GM06990 (cell line): ENCODE results near the gene IGSF9.

Source experiments
- DNase-seq: peaks from one replicate; pipeline ENCODE4 v3.0.0-alpha.2; 2011; ENCODE audit not compliant: insufficient read length; ENCODE audit errors: extremely low read depth
- H3K27me3 ChIP-seq: replicated peaks from 2 replicates; pipeline ENCODE4 v1.6.0; 2011; ENCODE audit warnings: low read length; ENCODE audit not compliant: control insufficient read depth, insufficient read depth
- H3K36me3 ChIP-seq: 2 replicates; pipeline ENCODE4 v1.5.1; 2011; ENCODE audit warnings: low read length; ENCODE audit not compliant: control insufficient read depth, insufficient read depth
- H3K4me3 ChIP-seq: replicated peaks from 2 replicates; pipeline ENCODE4 v1.5.1; 2011; ENCODE audit warnings: low read depth, mild to moderate bottlenecking, control low read depth, low read length
- TF ChIP-seq, protein P1 (sequence below): IDR thresholded peaks from 2 replicates; pipeline ENCODE4 v1.5.1; 2011; ENCODE audit warnings: low read length, control low read depth, mild to moderate bottlenecking, inconsistent platforms; ENCODE audit not compliant: insufficient read depth, poor library complexity, severe bottlenecking

IGSF9 gene

DNA sequence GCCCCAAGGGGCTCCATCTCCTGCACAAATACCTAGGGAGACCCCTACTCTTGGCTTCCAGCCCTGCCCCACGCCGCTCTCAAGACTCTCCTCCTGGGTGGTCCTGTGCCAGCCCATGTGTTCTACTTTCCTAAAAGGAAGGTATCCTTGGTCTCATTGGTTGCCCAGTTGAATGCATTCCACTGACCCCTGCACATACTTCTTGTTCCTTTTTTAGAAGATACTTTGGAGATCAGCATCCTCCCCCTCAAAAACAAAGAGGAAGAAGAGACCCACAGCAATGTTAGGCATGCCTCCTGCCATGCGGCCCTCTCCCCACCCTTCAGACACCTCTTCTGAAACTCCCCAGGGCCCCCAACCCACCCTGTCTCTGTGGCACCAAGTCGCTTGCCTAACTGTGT, 4.6 kb upstream of the IGSF9 start:
- Histone ChIP-seq H3K27me3 (peaks cover 1% of the 10 kb centered on the region), H3K4me3 (no peak overlapping the region), H3K36me3 (no peaks in the 10 kb centered on the region)
- TF ChIP-seq, protein P1, sequence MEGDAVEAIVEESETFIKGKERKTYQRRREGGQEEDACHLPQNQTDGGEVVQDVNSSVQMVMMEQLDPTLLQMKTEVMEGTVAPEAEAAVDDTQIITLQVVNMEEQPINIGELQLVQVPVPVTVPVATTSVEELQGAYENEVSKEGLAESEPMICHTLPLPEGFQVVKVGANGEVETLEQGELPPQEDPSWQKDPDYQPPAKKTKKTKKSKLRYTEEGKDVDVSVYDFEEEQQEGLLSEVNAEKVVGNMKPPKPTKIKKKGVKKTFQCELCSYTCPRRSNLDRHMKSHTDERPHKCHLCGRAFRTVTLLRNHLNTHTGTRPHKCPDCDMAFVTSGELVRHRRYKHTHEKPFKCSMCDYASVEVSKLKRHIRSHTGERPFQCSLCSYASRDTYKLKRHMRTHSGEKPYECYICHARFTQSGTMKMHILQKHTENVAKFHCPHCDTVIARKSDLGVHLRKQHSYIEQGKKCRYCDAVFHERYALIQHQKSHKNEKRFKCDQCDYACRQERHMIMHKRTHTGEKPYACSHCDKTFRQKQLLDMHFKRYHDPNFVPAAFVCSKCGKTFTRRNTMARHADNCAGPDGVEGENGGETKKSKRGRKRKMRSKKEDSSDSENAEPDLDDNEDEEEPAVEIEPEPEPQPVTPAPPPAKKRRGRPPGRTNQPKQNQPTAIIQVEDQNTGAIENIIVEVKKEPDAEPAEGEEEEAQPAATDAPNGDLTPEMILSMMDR, result no peak
- no peak for DNase-seq

DNA sequence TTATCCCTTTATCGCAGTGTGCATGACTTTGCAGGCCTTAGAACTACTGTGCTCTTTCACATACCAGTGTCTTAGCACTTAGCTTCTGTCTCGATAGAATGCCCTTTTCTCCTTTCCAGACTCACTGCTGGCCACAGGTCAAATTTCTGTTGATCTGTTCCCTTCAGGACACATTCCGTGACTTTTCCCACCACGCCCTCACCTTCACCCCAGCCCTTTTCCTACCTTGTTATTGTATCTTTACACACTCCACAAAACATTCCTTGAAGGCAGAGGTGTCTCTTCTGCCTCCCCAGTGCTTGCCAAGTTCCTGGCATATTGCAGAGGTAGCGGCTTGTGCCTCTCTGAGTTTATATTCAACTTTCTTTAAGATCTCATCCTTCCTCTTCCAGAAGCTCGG, 3.7 kb upstream of the IGSF9 start:
- H3K4me3 ChIP-seq, result no peak overlapping the region
- no peak for DNase-seq
- H3K27me3 ChIP-seq, result peaks cover 3% of the 10 kb centered on the region
- TF ChIP-seq, protein P1, result no peak
- H3K36me3 ChIP-seq, result no peaks in the 10 kb centered on the region

DNA sequence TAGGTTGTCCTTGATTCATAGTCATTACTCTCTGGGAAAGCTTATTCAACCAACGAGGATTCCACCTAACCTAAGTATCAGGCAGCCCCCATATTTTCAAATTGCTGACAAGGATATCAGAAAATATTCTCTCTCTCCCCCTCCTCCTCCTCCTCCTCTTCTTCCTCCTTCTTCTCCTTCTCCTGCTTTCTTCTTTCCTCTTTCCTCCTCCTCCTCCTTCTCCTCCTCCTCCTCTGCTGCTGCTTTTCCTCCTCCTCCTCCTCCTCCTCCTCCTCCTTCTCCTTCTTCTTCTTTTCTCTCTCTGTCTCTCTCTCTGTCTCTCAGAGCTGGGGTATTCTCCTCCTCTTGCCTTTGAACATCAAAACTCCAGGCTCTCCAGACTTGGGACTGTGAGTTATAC, 2.5 kb upstream of the IGSF9 start:
- no peaks in the 10 kb centered on the region for H3K36me3 ChIP-seq
- peaks cover 3% of the 10 kb centered on the region for H3K27me3 ChIP-seq
- DNase-seq, result no peak
- TF ChIP-seq, protein P1, result no peak
- H3K4me3 ChIP-seq, result no peak overlapping the region

DNA sequence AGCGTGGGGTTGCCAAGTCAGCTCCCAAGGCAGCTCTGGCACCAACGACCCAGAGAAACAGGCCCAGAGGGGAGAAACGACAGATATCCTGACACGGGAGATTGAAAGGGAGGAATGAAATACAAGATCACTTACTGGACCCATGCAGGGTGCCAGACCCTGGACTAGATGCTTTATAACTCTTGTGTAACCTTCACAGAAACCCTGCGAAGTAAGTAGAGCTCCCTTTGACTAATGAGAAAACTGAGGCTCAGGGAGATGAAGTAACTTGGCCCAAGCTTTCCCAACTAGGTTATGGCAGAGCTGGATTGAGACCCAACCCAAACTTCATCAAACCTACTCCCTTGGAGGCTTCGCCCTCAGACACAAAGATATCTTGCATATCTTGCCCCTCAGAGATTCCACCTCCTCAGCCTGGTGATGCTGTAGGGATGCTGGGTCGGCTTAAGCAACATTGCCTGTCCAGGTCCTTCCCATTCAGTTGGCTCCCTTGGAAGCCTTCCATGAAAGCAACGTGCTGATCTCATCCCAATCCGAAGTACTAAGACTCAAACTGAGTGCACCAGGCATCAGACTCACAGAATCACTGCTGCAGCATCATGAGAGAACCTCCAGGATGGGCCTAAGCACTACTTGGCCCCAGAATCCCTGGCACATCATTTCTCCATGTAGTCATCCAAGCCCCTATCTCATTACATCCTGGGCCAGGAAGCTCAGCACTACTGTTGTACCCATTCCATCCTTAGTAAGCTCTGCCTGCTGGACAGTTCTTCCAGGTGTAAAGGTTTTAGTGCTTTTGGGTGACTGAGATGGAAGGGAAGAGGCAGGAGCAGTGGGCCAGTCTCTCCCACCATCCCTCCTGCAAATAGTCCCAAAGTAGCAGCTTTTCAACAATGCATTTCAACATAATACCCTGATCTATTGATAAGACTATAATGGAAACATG, 1.1 kb upstream of the IGSF9 start:
- DNase-seq, result no peak
- Histone ChIP-seq H3K27me3 (peaks cover 2% of the 10 kb centered on the region), H3K36me3 (no peaks in the 10 kb centered on the region), H3K4me3 (no peak overlapping the region)
- TF ChIP-seq, protein P1, result no peak

DNA sequence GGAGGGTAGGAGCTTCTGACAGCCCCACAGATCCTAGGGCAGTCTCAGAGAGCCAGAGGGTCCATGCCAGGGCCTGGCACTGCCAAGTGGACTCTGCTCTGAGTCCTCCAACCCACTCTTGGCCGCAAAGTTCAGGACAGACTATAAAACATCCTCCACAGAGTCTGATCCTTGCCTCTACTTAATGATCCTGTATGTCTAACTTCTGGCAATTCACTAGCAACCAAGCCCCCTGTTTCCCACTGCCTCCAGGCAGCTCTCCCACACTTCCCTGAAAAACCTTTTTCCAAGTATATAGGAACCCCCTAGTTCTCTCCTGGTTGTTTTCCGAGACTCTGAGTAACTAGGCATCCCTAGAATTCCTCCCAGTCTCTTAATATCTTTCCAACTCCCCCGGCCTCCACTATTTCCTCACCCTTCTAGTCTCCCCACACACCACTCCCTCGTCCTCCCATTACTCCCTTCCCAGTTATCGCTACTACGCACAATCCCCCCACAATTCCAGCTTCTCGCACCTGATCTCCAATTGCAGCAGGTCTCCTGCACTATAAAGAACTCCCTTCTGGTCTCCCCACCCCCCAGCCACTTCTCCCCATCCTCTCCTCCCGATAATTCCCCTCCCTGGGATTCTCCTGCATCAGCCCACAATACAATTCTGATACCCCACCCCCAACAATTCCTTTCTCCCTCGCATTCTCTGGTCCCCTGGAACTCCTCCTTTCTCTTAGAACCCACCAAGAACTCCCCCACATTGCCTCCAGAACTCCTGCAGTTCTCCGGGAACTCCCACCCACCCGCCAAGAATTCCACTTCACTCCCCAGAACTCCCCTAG, 574 bp downstream of the IGSF9 start:
- H3K27me3 ChIP-seq, result peaks cover 2% of the 10 kb centered on the region

More for the DNA sequence above, 574 bp downstream of the IGSF9 start:
- no peaks in the 10 kb centered on the region for H3K36me3 ChIP-seq
- no peak overlapping the region for H3K4me3 ChIP-seq
- TF ChIP-seq, protein P1, result no peak
- no peak for DNase-seq
